Dermis blood vessel endothelial cell (primary cell): ENCODE results near the gene TGM2. TPM values are rescaled to one million over a fixed set of nuclear protein-coding genes. Genes with fewer than 3 reads are reported as not detected.

Experiments
- DNase-seq: peaks from one replicate; pipeline ENCODE4 v3.0.0; 2010
- total RNA-seq: library from RNA; depleted of rRNA; stranded (reverse); fragments of >200 nt; gene quantifications from 2 replicates; pipeline ENCODE4 v1.2.3, GENCODE V29; 2014

The TGM2 gene
- total RNA-seq = 401 and 1,564 TPM in 2 replicates

GRCh38 chr20:38165089-38165965 lies at the start of gene TGM2:
TSS of gene TGM2 (minus strand) at chr20:38165270. CDS start at chr20:38165198, 72 bp downstream.
- peak; percentile 91 for DNase-seq

GRCh38 chr20:38214256-38215193 lies 49.5 kb upstream of the TGM2 start:
- DNase-seq = no peak

- DNase-seq = no peak
Observed at GRCh38 chr20:38213607-38213940, 48.5 kb upstream of the TGM2 start.

GRCh38 chr20:38212806-38213606 lies 47.9 kb upstream of the TGM2 start:
- DNase-seq = no peak

- DNase-seq = no peak
Observed at GRCh38 chr20:38211200-38212097, 46.4 kb upstream of the TGM2 start.

- DNase-seq = no peak
Observed at GRCh38 chr20:38210741-38211140, 45.7 kb upstream of the TGM2 start.

- no peak for DNase-seq
Observed at GRCh38 chr20:38209736-38210405, 44.8 kb upstream of the TGM2 start.

GRCh38 chr20:38209054-38209675 lies 44.1 kb upstream of the TGM2 start:
- DNase-seq = no peak

- no peak for DNase-seq
Observed at GRCh38 chr20:38208523-38208922, 43.5 kb upstream of the TGM2 start.

GRCh38 chr20:38208088-38208487 lies 43.0 kb upstream of the TGM2 start:
- DNase-seq = no peak

- no peak for DNase-seq
Observed at GRCh38 chr20:38207621-38208020, 42.6 kb upstream of the TGM2 start.

GRCh38 chr20:38205001-38205400 lies 39.9 kb upstream of the TGM2 start:
- DNase-seq = no peak

- DNase-seq = no peak
Observed at GRCh38 chr20:38203981-38204357, 38.9 kb upstream of the TGM2 start.

- no peak for DNase-seq
Observed at GRCh38 chr20:38203337-38203980, 38.4 kb upstream of the TGM2 start.

- DNase-seq = no peak
Observed at GRCh38 chr20:38202982-38203293, 37.9 kb upstream of the TGM2 start.

GRCh38 chr20:38202153-38202981 lies 37.3 kb upstream of the TGM2 start:
- no peak for DNase-seq

GRCh38 chr20:38201356-38201755 lies 36.3 kb upstream of the TGM2 start:
- DNase-seq = peak; percentile 62

- DNase-seq = no peak
Observed at GRCh38 chr20:38200646-38201045, 35.6 kb upstream of the TGM2 start.
